Frontal cortex (tissue), 4 donors: Measurements from ENCODE around the gene ROR2. TPM values are rescaled to one million over a fixed set of nuclear protein-coding genes. Genes with fewer than 3 reads are reported as not detected.

Experiments used
- DNase-seq, 2 donors: peaks; one replicate each; pipeline ENCODE4 v3.0.0; 2012; ENCODE audit warnings: low spot score in 2 of 2
- FAIRE-seq: peaks from 2 replicates; lab custom pipeline; 2012; peaks lifted over from hg19 to GRCh38; lab: Jason Lieb, UNC
- total RNA-seq: library from RNA; depleted of rRNA; stranded (reverse); fragments of >200 nt; gene quantifications from one replicate; pipeline ENCODE4 v1.2.3, GENCODE V29; 2014
- donor health status: control.
- donor health status: control.
- donor health status: control.

Gene ROR2
- total RNA-seq, 1 donor from 2014 or later, result 0.82 TPM

- FAIRE-seq (no peak), DNase-seq (no peak)
Observed at GRCh38 chr9:91885746-91886413, 64.1 kb downstream of the ROR2 start.

- FAIRE-seq (no peak), DNase-seq (no peak)
Observed at GRCh38 chr9:91884696-91885687, 65.0 kb downstream of the ROR2 start.

GRCh38 chr9:91884153-91884552 lies 65.9 kb downstream of the ROR2 start:
- FAIRE-seq (no peak), DNase-seq (no peak)

- FAIRE-seq (no peak), DNase-seq (no peak)
Observed at GRCh38 chr9:91883503-91883902, 66.5 kb downstream of the ROR2 start.

GRCh38 chr9:91882627-91883026 lies 67.4 kb downstream of the ROR2 start:
- no peak for DNase-seq
- FAIRE-seq, result no peak

- FAIRE-seq (no peak), DNase-seq (no peak)
Observed at GRCh38 chr9:91880378-91880972, 69.6 kb downstream of the ROR2 start.

GRCh38 chr9:91879231-91879630 lies 70.8 kb downstream of the ROR2 start:
- FAIRE-seq (no peak), DNase-seq (no peak)

GRCh38 chr9:91873637-91874051 lies 76.4 kb downstream of the ROR2 start:
- no peak for FAIRE-seq
- no peak for DNase-seq

GRCh38 chr9:91868732-91869391 lies 81.2 kb downstream of the ROR2 start:
- DNase-seq, result no peak
- no peak for FAIRE-seq

GRCh38 chr9:91867740-91868139 lies 82.3 kb downstream of the ROR2 start:
- FAIRE-seq (no peak), DNase-seq (no peak)

- no peak for DNase-seq
- no peak for FAIRE-seq
Observed at GRCh38 chr9:91865041-91865440, 85.0 kb downstream of the ROR2 start.

- no peak for DNase-seq
Observed at GRCh38 chr9:91864380-91864779, 85.6 kb downstream of the ROR2 start.

GRCh38 chr9:91863469-91863868 lies 86.6 kb downstream of the ROR2 start:
- DNase-seq (no peak), FAIRE-seq (no peak)

More at GRCh38 chr9:91864380-91864779, 85.6 kb downstream of the ROR2 start:
- no peak for FAIRE-seq

GRCh38 chr9:91858213-91859030 lies 91.6 kb downstream of the ROR2 start:
- FAIRE-seq, result no peak
- DNase-seq, result no peak

GRCh38 chr9:91857291-91858212 lies 92.5 kb downstream of the ROR2 start:
- no peak for DNase-seq
- no peak for FAIRE-seq

GRCh38 chr9:91856419-91856818 lies 93.6 kb downstream of the ROR2 start:
- FAIRE-seq (no peak), DNase-seq (no peak)

GRCh38 chr9:91855196-91855595 lies 94.8 kb downstream of the ROR2 start:
- FAIRE-seq (no peak), DNase-seq (no peak)

GRCh38 chr9:91852801-91853347 lies 97.2 kb downstream of the ROR2 start:
- no peak for DNase-seq
- no peak for FAIRE-seq
